GM18505 (cell line): ENCODE results near the gene VSX1.

ENCODE experiments used
- ATAC-seq: cut with Tn5 transposase; IDR thresholded peaks from one replicate; pipeline ENCODE4 v1.9.1; 2021; ENCODE audit not compliant: unreplicated experiment
- POLR2A ChIP-seq: IDR thresholded peaks from 4 replicates; pipeline ENCODE4 v1.6.1; 2011; ENCODE audit warnings: borderline replicate concordance; ENCODE audit not compliant: insufficient read depth, insufficient read length; ENCODE audit errors: extremely low read depth

Gene VSX1

GRCh38 chr20:25081730-25082497 lies at the start of gene VSX1:
VSX1 (minus strand) TSS chr20:25082141; CDS start chr20:25082096, 45 bp downstream.
- TF ChIP-seq POLR2A, result no peak
- ATAC-seq, result no peak

- no peak for ATAC-seq
- no peak for TF ChIP-seq POLR2A
These were observed 48.0 kb upstream of the VSX1 start for GRCh38 chr20:25129908-25130307.

GRCh38 chr20:25129428-25129827 lies 47.5 kb upstream of the VSX1 start:
- ATAC-seq, result no peak

GRCh38 chr20:25128649-25129048 lies 46.7 kb upstream of the VSX1 start:
- ATAC-seq, result no peak
- no peak for TF ChIP-seq POLR2A

More at GRCh38 chr20:25129428-25129827, 47.5 kb upstream of the VSX1 start:
- TF ChIP-seq POLR2A, result no peak

- ATAC-seq, result no peak
- TF ChIP-seq POLR2A, result no peak
These were observed 46.0 kb upstream of the VSX1 start for GRCh38 chr20:25127761-25128537.

GRCh38 chr20:25126204-25127029 lies 44.5 kb upstream of the VSX1 start:
- ATAC-seq, result no peak
- TF ChIP-seq POLR2A, result no peak

- TF ChIP-seq POLR2A, result no peak
- ATAC-seq, result no peak
These were observed 43.7 kb upstream of the VSX1 start for GRCh38 chr20:25125636-25126035.

- no peak for ATAC-seq
- TF ChIP-seq POLR2A, result no peak
These were observed 39.0 kb upstream of the VSX1 start for GRCh38 chr20:25120920-25121319.

- no peak for ATAC-seq
- no peak for TF ChIP-seq POLR2A
These were observed 38.5 kb upstream of the VSX1 start for GRCh38 chr20:25120457-25120856.

- no peak for ATAC-seq
- TF ChIP-seq POLR2A, result no peak
These were observed 36.6 kb upstream of the VSX1 start for GRCh38 chr20:25118529-25118928.

- no peak for ATAC-seq
- TF ChIP-seq POLR2A, result no peak
These were observed 36.0 kb upstream of the VSX1 start for GRCh38 chr20:25117990-25118389.

- TF ChIP-seq POLR2A, result no peak
- ATAC-seq, result no peak
These were observed 35.0 kb upstream of the VSX1 start for GRCh38 chr20:25116739-25117458.
